Suprapubic skin (tissue), 4 donors: ENCODE data around the gene TRIM2. TPM values are rescaled to one million over a fixed set of nuclear protein-coding genes. Genes with fewer than 3 reads are reported as not detected.

Source experiments
- DNase-seq, 2 donors: peaks; one replicate each; pipeline ENCODE4 v3.0.0-alpha.2; 2019; ENCODE audit warnings: low spot score in 2 of 2
- H3K27ac ChIP-seq: fragments of 200-600 bp; sonication (generic); one replicate; pipeline ENCODE4 v1.5.1; 2019
- H3K27me3 ChIP-seq: fragments of 200-600 bp; sonication (generic); one replicate; pipeline ENCODE4 v1.5.1; 2019
- H3K36me3 ChIP-seq: fragments of 200-600 bp; sonication (generic); one replicate; pipeline ENCODE4 v1.5.1; 2019
- H3K4me1 ChIP-seq: fragments of 200-600 bp; sonication (generic); one replicate; pipeline ENCODE4 v1.5.1; 2019
- H3K4me3 ChIP-seq: fragments of 200-600 bp; sonication (generic); one replicate; pipeline ENCODE4 v1.5.1; 2019; ENCODE audit warnings: mild to moderate bottlenecking
- H3K9me3 ChIP-seq: fragments of 200-600 bp; sonication (generic); one replicate; pipeline ENCODE4 v1.5.1; 2019
- EP300 ChIP-seq: sonication (generic); formaldehyde crosslinking; IDR thresholded peaks from one replicate; pipeline ENCODE4 v1.6.1; 2017; ENCODE audit warnings: antibody characterized with exemption
- POLR2A ChIP-seq, 2 donors: fragments of 450-650 bp; IDR thresholded peaks; one replicate each; pipeline ENCODE4 v1.6.1; 2017; ENCODE audit warnings: antibody characterized with exemption in 2 of 2, mild to moderate bottlenecking in 2 of 2, moderate library complexity in 2 of 2
- POLR2AphosphoS5 ChIP-seq, 3 donors: sonication (generic); formaldehyde crosslinking; IDR thresholded peaks; one replicate each; pipeline ENCODE4 v1.6.1; 2017; ENCODE audit warnings: antibody characterized with exemption in 3 of 3
- WGBS: methylation state at CpG from one replicate; pipeline ENCODE4 v1.1.5; 2018; 5-methylcytosine and 5-hydroxymethylcytosine counted together
- total RNA-seq, 4 donors: library from RNA; depleted of rRNA; stranded (reverse); fragments of >200 nt; gene quantifications; one replicate each; pipeline ENCODE4 v1.1.0, GENCODE V29; 2016
- TF ChIP-seq, protein P1 (sequence below), 2 donors: fragments of 200-600 bp in 1 of 2; fragments of 450-650 bp in 1 of 2; sonication (generic) in 1 of 2; IDR thresholded peaks; one replicate each; pipeline ENCODE4 v1.5.1; 2016 to 2019; ENCODE audit warnings: antibody characterized with exemption in 2 of 2, mild to moderate bottlenecking in 1 of 2, moderate library complexity in 1 of 2

Gene TRIM2
- total RNA-seq, 4 donors from 2014 or later = 17.3 to 45.1 (median 37.5) TPM

GRCh38 chr4:153170407-153170806 lies 33.8 kb upstream of the TRIM2 start:
- Histone ChIP-seq H3K27me3 (peaks cover 3% of the 10 kb centered on the region), H3K4me3 (no peak overlapping the region), H3K36me3 (no peaks in the 10 kb centered on the region), H3K4me1 (no peaks in the 10 kb centered on the region), H3K27ac (no peak overlapping the region), H3K9me3 (no peaks in the 10 kb centered on the region)
- WGBS = 95% methylated on average over 2 of the region's 2 CpGs
- TF ChIP-seq EP300 = no peak
- no peak for TF ChIP-seq POLR2AphosphoS5 (IDR thresholded peaks at IDR 0.05)
- TF ChIP-seq POLR2A (IDR thresholded peaks at IDR 0.05) = no peak
- TF ChIP-seq, protein P1, sequence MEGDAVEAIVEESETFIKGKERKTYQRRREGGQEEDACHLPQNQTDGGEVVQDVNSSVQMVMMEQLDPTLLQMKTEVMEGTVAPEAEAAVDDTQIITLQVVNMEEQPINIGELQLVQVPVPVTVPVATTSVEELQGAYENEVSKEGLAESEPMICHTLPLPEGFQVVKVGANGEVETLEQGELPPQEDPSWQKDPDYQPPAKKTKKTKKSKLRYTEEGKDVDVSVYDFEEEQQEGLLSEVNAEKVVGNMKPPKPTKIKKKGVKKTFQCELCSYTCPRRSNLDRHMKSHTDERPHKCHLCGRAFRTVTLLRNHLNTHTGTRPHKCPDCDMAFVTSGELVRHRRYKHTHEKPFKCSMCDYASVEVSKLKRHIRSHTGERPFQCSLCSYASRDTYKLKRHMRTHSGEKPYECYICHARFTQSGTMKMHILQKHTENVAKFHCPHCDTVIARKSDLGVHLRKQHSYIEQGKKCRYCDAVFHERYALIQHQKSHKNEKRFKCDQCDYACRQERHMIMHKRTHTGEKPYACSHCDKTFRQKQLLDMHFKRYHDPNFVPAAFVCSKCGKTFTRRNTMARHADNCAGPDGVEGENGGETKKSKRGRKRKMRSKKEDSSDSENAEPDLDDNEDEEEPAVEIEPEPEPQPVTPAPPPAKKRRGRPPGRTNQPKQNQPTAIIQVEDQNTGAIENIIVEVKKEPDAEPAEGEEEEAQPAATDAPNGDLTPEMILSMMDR (IDR thresholded peaks at IDR 0.05) = no peak
- no peak for DNase-seq

DNA sequence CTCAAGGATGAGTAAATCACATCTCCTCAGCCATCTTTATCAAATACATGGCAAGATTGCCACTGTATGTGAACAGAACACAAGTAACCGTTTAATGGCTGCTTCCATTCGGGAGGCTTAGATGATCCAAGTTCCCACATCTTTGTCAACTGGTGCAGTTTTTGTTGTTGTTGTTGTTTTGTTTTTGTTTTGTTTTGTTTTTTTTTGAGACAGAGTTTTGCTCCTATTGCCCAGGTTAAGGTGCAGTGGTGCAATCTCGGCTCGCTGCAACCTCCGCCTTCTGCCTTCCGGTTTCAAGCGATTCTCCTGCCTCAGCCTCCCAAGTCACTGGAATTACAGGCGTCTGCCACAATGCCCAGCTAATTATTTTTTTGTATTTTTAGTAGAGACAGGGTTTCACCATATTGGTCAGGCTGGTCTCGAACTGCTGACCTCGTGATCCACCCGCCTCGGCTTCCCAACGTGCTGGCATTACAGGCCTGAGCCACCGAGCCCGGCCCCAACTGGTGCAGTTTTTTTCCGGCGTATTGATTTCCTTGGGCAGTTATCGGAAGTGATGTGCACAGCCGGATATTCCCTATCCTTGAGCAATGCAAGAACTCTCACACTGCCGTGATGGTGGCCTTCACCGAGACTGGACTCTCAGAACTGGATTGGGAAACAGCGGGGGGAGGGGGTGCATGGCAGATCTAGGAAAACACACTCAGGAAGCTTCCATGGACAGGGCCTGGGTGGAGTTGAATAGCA lies 29.2 kb upstream of the TRIM2 start:
- H3K27me3 ChIP-seq = no peaks in the 10 kb centered on the region
- H3K4me3 ChIP-seq = no peak overlapping the region
- 97% methylated on average over 22 of the region's 22 CpGs for WGBS
- no peaks in the 10 kb centered on the region for H3K36me3 ChIP-seq
- no peaks in the 10 kb centered on the region for H3K4me1 ChIP-seq
- no peak for DNase-seq
- no peaks in the 10 kb centered on the region for H3K9me3 ChIP-seq
- H3K27ac ChIP-seq = no peak overlapping the region
- TF ChIP-seq POLR2A (IDR thresholded peaks at IDR 0.05) (no peak), POLR2AphosphoS5 (IDR thresholded peaks at IDR 0.05) (no peak), EP300 (no peak)
- TF ChIP-seq, protein P1 (IDR thresholded peaks at IDR 0.05) = no peak

GRCh38 chr4:153176938-153177337 lies 27.3 kb upstream of the TRIM2 start:
- TF ChIP-seq, protein P1 (IDR thresholded peaks at IDR 0.05) = no peak
- no peak for TF ChIP-seq POLR2A (IDR thresholded peaks at IDR 0.05)
- TF ChIP-seq EP300 = no peak
- TF ChIP-seq POLR2AphosphoS5 (IDR thresholded peaks at IDR 0.05) = no peak
- H3K36me3 ChIP-seq = no peaks in the 10 kb centered on the region
- H3K4me3 ChIP-seq = no peak overlapping the region
- no peak overlapping the region for H3K27ac ChIP-seq
- H3K27me3 ChIP-seq = no peaks in the 10 kb centered on the region
- 65% methylated on average over 3 of the region's 3 CpGs for WGBS
- peaks cover 4% of the 10 kb centered on the region for H3K4me1 ChIP-seq
- H3K9me3 ChIP-seq = no peaks in the 10 kb centered on the region
- DNase-seq = no peak

- Histone ChIP-seq H3K4me1 (peaks cover 4% of the 10 kb centered on the region), H3K4me3 (no peak overlapping the region), H3K36me3 (no peaks in the 10 kb centered on the region), H3K9me3 (no peaks in the 10 kb centered on the region), H3K27me3 (no peaks in the 10 kb centered on the region), H3K27ac (no peak overlapping the region)
- no peak for TF ChIP-seq POLR2AphosphoS5 (IDR thresholded peaks at IDR 0.05)
- no peak for TF ChIP-seq EP300
- no peak for TF ChIP-seq POLR2A (IDR thresholded peaks at IDR 0.05)
- TF ChIP-seq, protein P1 (IDR thresholded peaks at IDR 0.05) = no peak
- 94% methylated on average over 6 of the region's 7 CpGs for WGBS
- no peak for DNase-seq
Observed at GRCh38 chr4:153177841-153178240, 26.4 kb upstream of the TRIM2 start.

- Histone ChIP-seq H3K4me3 (no peak overlapping the region), H3K27ac (no peak overlapping the region), H3K27me3 (no peaks in the 10 kb centered on the region), H3K36me3 (no peaks in the 10 kb centered on the region), H3K4me1 (peaks cover 4% of the 10 kb centered on the region), H3K9me3 (no peaks in the 10 kb centered on the region)
- no peak for DNase-seq
- TF ChIP-seq, protein P1 (IDR thresholded peaks at IDR 0.05) = no peak
- no peak for TF ChIP-seq POLR2AphosphoS5 (IDR thresholded peaks at IDR 0.05)
- no peak for TF ChIP-seq EP300
- TF ChIP-seq POLR2A (IDR thresholded peaks at IDR 0.05) = no peak
Observed at GRCh38 chr4:153179100-153179499, 25.1 kb upstream of the TRIM2 start.
